GM18909 (cell line): ENCODE results near the gene NOSTRIN.
"Not testable (repeated sequence)": the region's sequence is repeated elsewhere in the genome, so short reads cannot be mapped to it uniquely, and the experiment has no call there.

ENCODE experiments used
- ATAC-seq: cut with Tn5 transposase; IDR thresholded peaks from one replicate; pipeline ENCODE4 v1.9.1; 2021; ENCODE audit warnings: mild to moderate bottlenecking; ENCODE audit not compliant: unreplicated experiment, poor library complexity

Gene NOSTRIN

DNA sequence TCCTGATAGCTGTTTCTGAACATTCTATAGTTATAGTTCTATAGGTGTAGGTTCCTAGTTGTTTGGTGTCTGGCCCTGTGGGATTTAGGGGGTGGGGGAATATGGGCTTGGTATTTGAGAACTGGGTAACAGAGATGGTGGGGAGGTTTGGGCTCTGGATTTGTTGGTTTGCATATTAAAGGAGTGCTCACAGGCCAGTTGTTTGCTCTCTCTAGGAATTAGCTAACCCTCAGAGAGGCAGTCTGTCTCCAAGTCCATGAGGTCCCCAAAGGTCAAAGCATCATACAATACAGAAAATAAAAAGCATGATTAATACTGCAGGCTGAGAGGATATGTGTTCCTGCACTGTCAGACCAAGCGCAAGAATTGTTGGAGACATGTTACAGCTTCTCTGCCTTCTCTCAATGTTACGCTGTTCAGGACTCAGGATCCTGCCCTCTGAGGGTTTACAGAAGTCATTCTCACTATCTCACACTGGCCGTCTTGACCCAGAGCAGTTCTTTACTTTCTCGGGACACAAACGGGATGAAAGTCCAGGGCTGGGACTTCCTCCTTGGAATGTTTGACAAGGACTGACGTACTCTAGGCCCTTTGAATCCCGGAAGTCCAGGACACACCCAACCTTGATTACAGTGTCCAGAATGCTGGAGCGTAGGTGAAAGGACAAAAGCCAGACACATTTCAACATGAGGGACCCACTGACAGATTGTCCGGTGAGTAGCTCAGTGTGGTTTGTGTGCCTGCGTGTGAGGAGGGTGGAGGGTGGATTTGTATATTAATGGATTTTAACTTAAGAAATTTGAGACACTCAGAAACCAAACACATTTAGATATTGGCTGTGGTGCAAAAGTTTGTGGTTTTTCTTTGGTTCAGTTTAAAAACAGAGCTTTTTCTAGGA is at the start of gene NOSTRIN:
NOSTRIN (plus strand) TSS at position 677 of the 898 bp plus-strand sequence; CDS start at position 687, 10 bp downstream.
- ATAC-seq: no peak

- no peak for ATAC-seq
These were observed 48.6 kb upstream of the NOSTRIN start for GRCh38 chr2:168753765-168754329.

- ATAC-seq: no peak
These were observed 45.2 kb upstream of the NOSTRIN start for GRCh38 chr2:168757223-168757622.

GRCh38 chr2:168758970-168759820 is 43.2 kb upstream of the NOSTRIN start:
- ATAC-seq: peak; percentile 87

GRCh38 chr2:168765401-168765800 is 37.0 kb upstream of the NOSTRIN start:
- ATAC-seq: no peak

DNA sequence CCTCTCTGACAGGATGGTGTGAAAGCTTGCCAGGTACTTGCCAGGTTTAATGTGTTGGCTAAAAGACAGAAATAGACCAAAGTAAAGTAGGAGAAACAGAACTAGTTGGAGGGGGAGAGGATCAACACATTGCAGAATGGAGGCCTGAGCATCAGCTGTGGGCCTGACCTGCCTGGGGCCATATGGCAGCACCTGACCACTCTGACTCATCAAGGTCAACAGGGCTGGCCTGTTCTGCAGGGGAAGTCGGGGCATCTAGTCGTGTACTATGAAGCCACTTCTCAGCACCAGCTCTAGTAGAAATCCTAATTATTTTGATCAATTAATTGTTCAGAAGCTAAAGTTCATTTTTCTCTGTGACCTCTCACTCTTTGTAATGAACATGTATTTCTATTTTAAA is 35.8 kb upstream of the NOSTRIN start:
- ATAC-seq: no peak

DNA sequence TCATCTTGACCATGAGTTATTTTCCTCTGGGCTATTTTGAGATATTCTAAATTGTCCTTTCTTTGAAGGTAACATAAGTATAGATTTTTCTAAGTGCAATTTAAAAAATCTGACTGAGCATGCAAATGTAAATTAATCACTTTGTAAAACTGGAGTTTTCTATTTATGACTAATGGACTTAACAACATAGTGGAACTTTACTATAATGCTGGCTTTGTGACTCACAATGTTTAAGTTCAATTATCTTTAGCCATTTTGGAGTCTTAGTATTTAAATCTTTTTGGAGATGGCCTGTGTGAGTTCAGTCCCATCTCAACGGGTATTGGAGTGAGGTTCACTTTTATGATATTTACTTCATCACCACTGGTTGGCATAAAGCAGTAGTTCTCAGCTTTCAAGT is 35.2 kb upstream of the NOSTRIN start:
- no peak for ATAC-seq

GRCh38 chr2:168768357-168768756 is 34.1 kb upstream of the NOSTRIN start:
- ATAC-seq: not testable (repeated sequence)

- ATAC-seq: no peak
These were observed 31.6 kb upstream of the NOSTRIN start for GRCh38 chr2:168770796-168771195.

DNA sequence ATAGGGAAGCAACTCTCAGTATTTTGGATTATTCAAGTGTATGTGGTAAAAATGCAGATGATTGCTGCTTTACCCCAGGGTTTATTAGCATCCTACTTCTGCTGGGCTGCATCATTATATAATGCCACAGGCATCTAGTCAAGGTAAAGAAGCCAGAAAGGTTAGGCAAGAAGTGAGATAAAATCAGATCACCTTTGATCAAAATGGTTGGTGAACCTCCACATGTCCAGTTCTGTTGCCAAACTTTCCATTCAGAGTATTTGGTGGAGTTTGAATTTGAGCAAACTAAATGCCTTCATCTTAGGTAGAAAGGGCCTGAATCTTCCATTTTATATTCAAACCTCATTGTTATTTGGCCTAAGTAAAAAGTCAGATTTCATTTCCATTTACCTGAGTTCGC is 29.7 kb upstream of the NOSTRIN start:
- ATAC-seq: no peak

DNA sequence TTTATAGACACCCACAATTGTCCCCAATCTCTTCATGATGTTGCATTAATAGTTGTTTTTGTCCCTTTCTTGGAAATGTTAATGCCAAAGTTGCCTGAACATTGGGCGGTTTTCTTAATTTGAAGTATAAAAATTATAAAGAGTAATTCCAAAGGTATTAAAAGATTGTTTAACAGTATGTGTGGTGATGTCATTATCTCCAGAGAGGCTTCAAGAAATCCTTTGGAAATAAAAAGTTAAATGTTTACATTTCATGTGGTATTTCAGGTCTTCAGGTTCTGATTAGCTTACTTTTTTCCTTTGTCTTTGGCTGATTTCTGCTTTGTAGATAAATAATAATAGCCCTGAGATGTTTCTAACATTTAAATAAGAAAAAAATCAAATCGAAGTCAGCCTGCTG is 29.3 kb upstream of the NOSTRIN start:
- ATAC-seq: no peak

GRCh38 chr2:168773719-168774521 is 28.5 kb upstream of the NOSTRIN start:
- peak; percentile 73 for ATAC-seq

DNA sequence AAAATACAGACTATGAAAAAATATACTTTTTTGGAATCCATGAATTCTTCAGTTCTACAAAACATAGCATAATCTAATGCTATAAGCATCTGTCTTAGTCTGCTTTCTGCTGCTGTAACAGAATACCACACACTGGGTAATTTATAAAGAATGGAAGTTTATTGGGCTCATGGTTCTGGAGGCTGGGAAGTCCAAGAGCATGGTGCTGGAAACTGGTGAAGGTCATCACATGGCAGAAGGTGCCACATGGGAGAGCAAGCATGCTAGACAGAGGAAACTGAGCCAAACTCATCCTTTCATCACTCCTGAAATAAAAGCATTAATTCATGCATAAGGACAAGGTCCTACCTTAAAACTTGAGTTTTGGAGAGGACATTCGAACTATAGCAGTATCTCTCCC is 26.6 kb upstream of the NOSTRIN start:
- no peak for ATAC-seq

DNA sequence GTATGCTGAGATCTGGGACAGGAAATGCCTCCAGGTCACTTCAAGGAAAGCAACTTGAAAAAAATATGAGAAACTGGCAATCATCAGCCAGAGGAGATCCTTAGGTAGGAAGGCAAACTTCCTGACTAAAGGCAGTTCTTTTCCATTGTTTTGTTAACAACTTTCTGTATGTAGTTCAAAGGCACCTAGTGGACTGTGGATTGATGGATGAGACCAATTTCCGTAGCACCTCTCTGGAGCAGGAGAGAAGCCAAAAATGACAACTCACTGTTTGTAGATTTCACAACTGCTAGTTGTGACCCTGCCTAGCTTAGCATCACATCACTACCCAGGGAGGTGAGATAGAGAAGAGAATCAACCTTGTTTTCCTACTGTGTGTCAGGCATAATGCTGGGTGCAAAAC is 21.8 kb upstream of the NOSTRIN start:
- ATAC-seq: no peak

GRCh38 chr2:168781191-168781817 is 21.1 kb upstream of the NOSTRIN start:
- ATAC-seq: no peak

DNA sequence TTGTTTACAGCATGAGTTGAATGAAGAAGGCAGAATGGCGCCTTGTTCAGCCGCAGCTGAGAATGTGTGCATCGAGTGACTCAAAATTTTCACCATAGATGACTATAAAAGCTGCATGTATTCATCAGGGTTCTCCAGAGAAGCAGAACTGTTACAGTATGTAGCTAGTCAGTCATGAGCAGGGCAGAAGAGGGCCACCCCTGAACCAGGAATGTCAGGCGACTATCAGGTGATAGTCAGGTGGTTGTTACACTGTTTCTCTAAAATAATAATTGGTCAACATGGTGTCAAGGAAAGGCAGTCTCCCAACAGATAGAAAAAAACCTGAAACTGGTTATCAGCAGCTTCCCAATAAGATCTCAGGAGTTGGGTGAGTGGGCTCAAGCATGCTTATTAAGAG is 20.2 kb upstream of the NOSTRIN start:
- ATAC-seq: no peak

- no peak for ATAC-seq
These were observed 17.4 kb upstream of the NOSTRIN start for GRCh38 chr2:168784993-168785392.

GRCh38 chr2:168787098-168787781 is 15.2 kb upstream of the NOSTRIN start:
- no peak for ATAC-seq

GRCh38 chr2:168787782-168788376 is 14.6 kb upstream of the NOSTRIN start:
- no peak for ATAC-seq
